ENCODE data around the gene NIN.

- TF ChIP-seq CTCF (IDR thresholded peaks at IDR 0.05; ENCODE audit: low read depth, low read length, missing input control): no peak
- no peak for TF ChIP-seq RAD21 (IDR thresholded peaks at IDR 0.05)
- TF ChIP-seq MAX (IDR thresholded peaks at IDR 0.05): no peak
- TF ChIP-seq NR2F2 (IDR thresholded peaks at IDR 0.05): no peak
Measured at GRCh38 chr14:50762931-50763300, 68.0 kb downstream of the NIN start.

All from liver (tissue), 3 donors.